Measurements from ENCODE around the gene PDE1A.

- no peak for TF ChIP-seq POLR2AphosphoS5 (IDR thresholded peaks at IDR 0.05; ENCODE audit: insufficient read depth in 1 of 2, low read depth in 1 of 2)
- TF ChIP-seq, protein P1, sequence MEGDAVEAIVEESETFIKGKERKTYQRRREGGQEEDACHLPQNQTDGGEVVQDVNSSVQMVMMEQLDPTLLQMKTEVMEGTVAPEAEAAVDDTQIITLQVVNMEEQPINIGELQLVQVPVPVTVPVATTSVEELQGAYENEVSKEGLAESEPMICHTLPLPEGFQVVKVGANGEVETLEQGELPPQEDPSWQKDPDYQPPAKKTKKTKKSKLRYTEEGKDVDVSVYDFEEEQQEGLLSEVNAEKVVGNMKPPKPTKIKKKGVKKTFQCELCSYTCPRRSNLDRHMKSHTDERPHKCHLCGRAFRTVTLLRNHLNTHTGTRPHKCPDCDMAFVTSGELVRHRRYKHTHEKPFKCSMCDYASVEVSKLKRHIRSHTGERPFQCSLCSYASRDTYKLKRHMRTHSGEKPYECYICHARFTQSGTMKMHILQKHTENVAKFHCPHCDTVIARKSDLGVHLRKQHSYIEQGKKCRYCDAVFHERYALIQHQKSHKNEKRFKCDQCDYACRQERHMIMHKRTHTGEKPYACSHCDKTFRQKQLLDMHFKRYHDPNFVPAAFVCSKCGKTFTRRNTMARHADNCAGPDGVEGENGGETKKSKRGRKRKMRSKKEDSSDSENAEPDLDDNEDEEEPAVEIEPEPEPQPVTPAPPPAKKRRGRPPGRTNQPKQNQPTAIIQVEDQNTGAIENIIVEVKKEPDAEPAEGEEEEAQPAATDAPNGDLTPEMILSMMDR (IDR thresholded peaks at IDR 0.05) = no peak
Measured at GRCh38 chr2:182097571-182098164, 329.2 kb downstream of the PDE1A start.
